ENCODE measurements around the gene RAPGEF6. TPM values are rescaled to one million over a fixed set of nuclear protein-coding genes. Genes with fewer than 3 reads are reported as not detected.

Gene RAPGEF6
- total and polyA plus RNA-seq, 9 of the 15 experiments (the other 6 are each of a cell fraction or from before 2014, with no cell fraction given): 2.7 to 23.4 (median 12.7) TPM

GRCh38 chr5:131382407-131383395, 252.3 kb downstream of the RAPGEF6 start (continued):
- peak; percentile 74 to 90 (median 82) for TF ChIP-seq CTCF (IDR thresholded peaks at IDR 0.05 in 2 of 3, conservative IDR thresholded peaks at IDR 0.05 in 1 of 3; ENCODE audit: insufficient read depth in 2 of 3, low read depth in 1 of 3, low read length in 3 of 3)
- TF ChIP-seq ERF (CRISPR knock-in tag; IDR thresholded peaks at IDR 0.05): no peak
- no peak for TF ChIP-seq IRF1 (CRISPR knock-in tag; IDR thresholded peaks at IDR 0.05; ENCODE audit: borderline replicate concordance)
- peak; percentile 47; the same call in 1 of the 2 replicates for TF ChIP-seq SMARCA4 (IDR thresholded peaks at IDR 0.05)
- TF ChIP-seq GATAD2B (IDR thresholded peaks at IDR 0.05; ENCODE audit: borderline replicate concordance): no peak
- no peak for TF ChIP-seq MLLT1 (IDR thresholded peaks at IDR 0.05)
- 0 out of 2 replicates have a peak, but pooled peaks have one; percentile 52 for TF ChIP-seq ZNF444 (CRISPR knock-in tag; IDR thresholded peaks at IDR 0.05)
- TF ChIP-seq ZC3H8 (IDR thresholded peaks at IDR 0.05): no peak
- 0 out of 2 replicates have a peak, but pooled peaks have one; percentile 49 for TF ChIP-seq ZNF778 (CRISPR knock-in tag; IDR thresholded peaks at IDR 0.05)
- peak; percentile 63 for TF ChIP-seq ZNF766 (CRISPR knock-in tag; conservative IDR thresholded peaks at IDR 0.05)
- 0 out of 2 replicates have a peak, but pooled peaks have one; percentile 25 for TF ChIP-seq CBFA2T3 (IDR thresholded peaks at IDR 0.05)
- TF ChIP-seq GABPA (tag; conservative IDR thresholded peaks at IDR 0.05; ENCODE audit: low read depth): peak; percentile 33; the same call in 1 of the 2 replicates
- TF ChIP-seq CGGBP1 (CRISPR knock-in tag; IDR thresholded peaks at IDR 0.05): no peak
- TF ChIP-seq RAD21 (CRISPR knock-in tag; conservative IDR thresholded peaks at IDR 0.05 in 1 of 2, IDR thresholded peaks at IDR 0.05 in 1 of 2): peak; percentile 80 to 93
- no peak for TF ChIP-seq BMI1 (IDR thresholded peaks at IDR 0.05; ENCODE audit: low read length)
- no peak for TF ChIP-seq ZBTB8A (IDR thresholded peaks at IDR 0.05; ENCODE audit: partially characterized antibody)
- peak; percentile 65 for TF ChIP-seq ETV1 (tag; conservative IDR thresholded peaks at IDR 0.05; ENCODE audit: low read depth)
- peak; percentile 77 for TF ChIP-seq ZNF24 (IDR thresholded peaks at IDR 0.05)
- TF ChIP-seq MLX (CRISPR knock-in tag; conservative IDR thresholded peaks at IDR 0.05): 0 out of 4 replicates have a peak, but pooled peaks of 1 of the 2 experiments have one; percentile 59
- peak; percentile 92 for TF ChIP-seq ELF1 (tag; IDR thresholded peaks at IDR 0.05)
- no peak for TF ChIP-seq ZNF780A (CRISPR knock-in tag; IDR thresholded peaks at IDR 0.05)
- TF ChIP-seq ZNF507 (tag; conservative IDR thresholded peaks at IDR 0.05): no peak
- TF ChIP-seq KLF13 (tag; IDR thresholded peaks at IDR 0.05; ENCODE audit: borderline replicate concordance, low read depth): no peak

Data from K562 (cell line).